ENCODE measurements around the gene SEMA6A.

The SEMA6A gene

DNA sequence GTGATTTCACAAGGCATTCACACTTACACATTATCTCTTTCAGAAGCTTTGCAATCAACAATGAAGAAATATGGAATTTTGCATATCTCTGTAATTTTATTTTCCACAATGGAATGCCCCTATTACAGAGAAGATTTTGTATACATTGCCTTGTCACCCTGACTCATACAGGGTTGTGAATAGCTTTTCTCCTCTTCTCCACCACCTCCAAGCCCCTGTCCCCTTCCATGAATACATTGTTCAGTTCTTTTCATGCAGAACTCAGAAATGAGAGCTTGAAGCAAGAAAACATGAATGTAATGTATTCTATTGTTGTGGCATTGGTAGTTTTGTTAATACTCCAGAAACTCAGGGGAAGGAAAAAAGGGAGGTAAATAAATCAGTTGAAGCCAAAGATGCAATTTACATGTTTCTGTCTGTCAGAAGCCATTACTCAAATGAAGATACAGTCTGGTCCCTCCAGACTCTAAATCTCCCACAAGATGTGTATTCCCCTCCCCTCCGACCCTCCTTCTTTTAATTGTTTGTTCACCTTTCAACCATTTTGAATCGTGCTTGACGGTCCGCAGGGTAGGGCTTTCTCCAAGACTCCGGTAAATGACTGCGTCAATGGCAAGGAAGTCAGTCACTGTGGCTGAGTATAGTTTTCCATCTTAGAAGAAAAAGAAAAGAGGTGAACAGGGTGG lies 86.1 kb downstream of the SEMA6A start:
- no peak for DNase-seq

- DNase-seq: no peak
Observed at GRCh38 chr5:116487045-116487444, 87.6 kb downstream of the SEMA6A start.

GRCh38 chr5:116486588-116486987 lies 88.0 kb downstream of the SEMA6A start:
- DNase-seq: no peak

GRCh38 chr5:116484645-116485044 lies 90.0 kb downstream of the SEMA6A start:
- no peak for DNase-seq

DNA sequence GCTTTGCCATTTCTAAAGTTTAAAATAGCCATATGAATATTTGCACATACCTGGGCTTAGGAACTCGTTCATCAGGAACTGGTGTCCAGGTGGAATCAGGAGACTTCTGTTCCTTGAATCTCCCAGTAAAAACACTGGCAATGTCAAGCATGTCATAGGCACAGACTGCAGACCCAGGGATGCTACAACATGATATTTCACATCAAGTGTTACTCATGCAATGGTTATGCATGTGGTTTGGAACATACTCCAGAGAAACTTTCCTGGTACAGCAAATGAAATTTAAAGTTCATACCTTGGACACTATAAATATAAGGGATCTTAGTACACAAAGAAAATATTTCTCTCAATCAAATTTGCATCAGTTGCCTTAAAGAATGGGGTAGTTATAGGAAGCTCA lies 92.2 kb downstream of the SEMA6A start:
- no peak for DNase-seq

- no peak for DNase-seq
Observed at GRCh38 chr5:116480894-116481510, 93.6 kb downstream of the SEMA6A start.

- DNase-seq: no peak
Observed at GRCh38 chr5:116479776-116480675, 94.6 kb downstream of the SEMA6A start.

- no peak for DNase-seq
Observed at GRCh38 chr5:116478491-116478890, 96.1 kb downstream of the SEMA6A start.

DNA sequence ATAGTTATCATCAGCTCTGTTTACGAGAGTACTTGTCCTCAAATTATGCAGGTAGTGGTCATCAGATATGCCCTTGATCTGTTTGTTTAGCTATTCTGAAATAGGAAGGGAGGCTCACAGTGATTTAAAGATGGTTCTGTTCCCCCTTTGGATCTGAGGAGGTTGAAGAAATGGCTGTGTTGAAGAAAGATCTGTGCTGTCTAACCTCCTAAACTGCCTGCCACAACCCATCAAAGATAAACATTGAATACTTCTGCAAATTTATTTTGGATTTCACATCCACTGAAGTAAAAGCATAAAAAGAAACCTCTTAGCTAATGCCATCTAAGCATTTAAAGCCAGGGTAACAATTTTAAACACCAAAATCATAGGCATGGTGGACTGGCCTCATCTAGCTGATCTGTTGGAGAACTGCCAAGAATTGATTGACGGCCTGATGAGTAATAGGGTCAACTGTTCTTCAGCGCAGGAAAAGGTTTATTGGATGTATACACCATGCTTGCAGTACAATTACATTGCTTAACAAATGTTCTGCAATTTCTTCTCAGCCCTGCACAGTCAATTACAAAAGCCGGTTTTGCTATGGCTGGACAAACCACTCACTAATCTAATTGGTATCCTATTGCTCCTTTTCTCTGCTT lies 97.6 kb downstream of the SEMA6A start:
- no peak for DNase-seq

DNA sequence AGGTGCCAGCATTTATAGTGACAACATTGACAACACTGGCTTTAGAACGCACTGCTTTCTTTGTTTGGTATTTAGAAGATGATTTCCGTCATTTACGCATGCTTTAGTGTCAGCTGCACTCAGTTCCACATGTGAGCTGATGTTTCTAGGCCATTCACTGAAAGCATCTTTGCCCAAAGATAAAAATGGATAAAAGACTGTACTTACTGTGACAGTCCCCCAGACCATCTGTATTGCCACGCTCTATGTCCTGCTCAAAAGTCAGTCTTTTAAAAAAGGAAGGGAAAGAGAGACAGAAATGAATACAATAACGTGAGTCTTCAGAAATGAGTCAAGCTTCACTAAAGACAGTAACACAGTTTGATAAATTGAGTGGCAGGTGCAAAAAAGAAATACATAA lies 99.3 kb downstream of the SEMA6A start:
- no peak for DNase-seq

DNA sequence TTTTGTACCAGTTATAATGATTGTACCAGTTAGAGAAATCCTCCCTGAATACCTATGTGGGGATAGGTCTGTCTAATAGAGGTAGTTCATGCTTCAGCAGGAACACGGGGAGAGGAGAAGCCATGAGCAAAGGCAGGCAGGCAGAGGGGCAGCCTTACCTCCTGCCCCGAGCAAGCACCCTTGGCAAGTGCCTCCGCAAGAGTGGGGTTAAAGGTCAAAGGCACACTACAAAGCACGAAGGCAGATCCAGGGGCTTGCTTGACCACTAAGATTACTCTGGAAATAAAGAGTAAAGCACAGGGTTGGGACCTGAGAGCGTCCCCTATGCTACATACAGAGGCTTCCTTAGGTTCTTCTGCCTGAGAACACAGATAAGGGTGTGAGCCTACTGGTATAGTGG lies 100.9 kb downstream of the SEMA6A start:
- no peak for DNase-seq

DNA sequence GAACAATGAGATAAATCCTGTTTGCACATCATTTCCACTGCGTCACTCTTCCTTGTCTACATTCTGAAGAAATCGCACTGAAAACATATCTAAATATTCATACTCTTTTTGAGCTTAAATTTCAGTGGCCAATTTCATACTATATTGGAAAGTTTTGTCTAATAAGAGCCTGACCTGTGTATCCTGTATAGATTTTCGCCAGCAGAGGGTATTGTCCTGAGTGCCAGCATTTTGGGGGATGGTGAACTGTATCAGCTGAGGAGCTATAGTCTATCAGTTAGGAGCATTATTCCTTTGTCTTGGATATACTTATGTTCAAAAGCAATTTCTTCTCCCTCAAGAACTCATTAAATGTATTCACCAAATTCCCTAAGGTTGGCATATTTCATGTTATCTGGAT lies 102.3 kb downstream of the SEMA6A start:
- DNase-seq: no peak

- no peak for DNase-seq
Observed at GRCh38 chr5:116469631-116470030, 105.0 kb downstream of the SEMA6A start.

- DNase-seq: no peak
Observed at GRCh38 chr5:116468583-116468982, 106.0 kb downstream of the SEMA6A start.

- no peak for DNase-seq
Observed at GRCh38 chr5:116467465-116467843, 107.2 kb downstream of the SEMA6A start.

- DNase-seq: no peak
Observed at GRCh38 chr5:116466727-116467464, 107.7 kb downstream of the SEMA6A start.

DNA sequence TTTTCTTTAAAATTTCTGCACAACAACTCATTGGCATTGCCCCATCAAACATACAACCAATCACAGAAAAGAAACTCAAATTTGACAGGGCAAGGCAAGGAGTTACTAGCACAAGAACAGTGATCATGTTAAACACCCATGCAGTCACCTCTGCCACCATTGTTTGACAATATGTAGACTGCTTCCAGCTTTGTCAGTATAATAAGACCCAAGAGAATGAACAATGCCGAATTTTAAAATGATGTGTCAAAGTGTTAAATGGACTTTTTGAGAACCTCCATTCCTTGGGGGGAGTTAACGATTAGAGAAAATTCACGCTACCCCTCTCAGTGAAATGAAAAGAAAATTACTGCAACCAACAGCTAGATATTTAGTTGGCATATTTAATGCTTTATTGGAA lies 109.2 kb downstream of the SEMA6A start:
- no peak for DNase-seq

GRCh38 chr5:116464144-116464708 lies 110.4 kb downstream of the SEMA6A start:
- no peak for DNase-seq

DNA sequence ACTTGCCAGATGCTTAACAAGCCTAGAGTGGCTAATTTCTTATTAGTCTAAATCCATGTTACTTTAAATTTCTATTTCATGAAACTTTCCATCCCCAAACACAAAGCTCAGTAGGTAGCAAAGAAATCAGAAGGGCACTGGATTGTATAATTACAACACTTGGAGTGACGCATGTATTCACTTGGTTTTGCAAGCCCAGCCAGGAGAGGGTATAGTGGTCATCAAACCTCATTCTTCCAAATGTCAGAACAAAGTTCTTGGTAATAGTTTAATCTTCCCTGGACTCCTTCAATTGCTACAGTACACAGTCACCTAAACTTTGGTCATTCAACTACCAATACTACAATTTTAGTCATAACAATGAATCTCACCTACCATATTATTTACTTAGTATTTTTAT lies 112.1 kb downstream of the SEMA6A start:
- DNase-seq: no peak

GRCh38 chr5:116459301-116459700 lies 115.3 kb downstream of the SEMA6A start:
- DNase-seq: no peak

GRCh38 chr5:116457062-116457461 lies 117.6 kb downstream of the SEMA6A start:
- DNase-seq: no peak

- no peak for DNase-seq
Observed at GRCh38 chr5:116456036-116456435, 118.6 kb downstream of the SEMA6A start.
